Measurements from ENCODE around the gene PUM2. TPM values are rescaled to one million over a fixed set of nuclear protein-coding genes. Genes with fewer than 3 reads are reported as not detected.

The PUM2 gene
- total and polyA plus RNA-seq, 2 of the 13 experiments (the other 11 are each of a cell fraction or from before 2014, with no cell fraction given): 69.6 to 69.8 TPM

DNA sequence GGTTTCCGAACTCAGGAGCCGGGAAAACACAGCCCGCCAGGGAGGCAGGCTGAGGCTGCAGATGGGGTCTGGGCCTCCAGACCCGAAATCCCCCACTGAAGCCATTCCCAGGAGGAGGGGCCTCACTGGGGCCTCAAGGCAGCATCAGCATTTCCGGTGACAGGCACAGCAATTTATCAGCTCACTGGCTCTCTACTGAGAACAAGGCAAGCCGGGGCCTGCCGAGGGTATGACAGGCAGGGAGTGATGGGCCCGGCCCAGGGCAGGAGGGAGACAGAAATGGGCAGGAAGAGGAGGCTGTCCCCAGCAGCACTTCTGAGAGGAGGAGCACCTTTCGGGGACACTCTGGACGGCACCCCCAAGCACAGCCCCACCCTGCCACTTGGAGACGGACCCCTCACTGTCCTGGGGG is 138.2 kb downstream of the PUM2 start:
- Histone ChIP-seq H3K27ac (ENCODE audit: extremely low read length, insufficient read depth, low read length) (peak overlapping the region; percentile 83), H3K4me2 (ENCODE audit: low read depth, low read length) (peak overlapping the region; percentile 74; the same call in 1 of the 2 replicates), H3K4me1 (ENCODE audit: insufficient read depth, low read length) (peaks cover 100% of the 10 kb centered on the region), H3K9ac (ENCODE audit: insufficient read depth, low read depth, low read length) (no peak overlapping the region), H3K27me3 (ENCODE audit: control insufficient read depth in 1 of 2, insufficient read depth in 2 of 2, low read length in 2 of 2) (no peaks in the 10 kb centered on the region), H3K9me3 (ENCODE audit: low read length) (no peaks in the 10 kb centered on the region), H3K4me3 (replicated peaks in 1 of 3; ENCODE audit: insufficient read depth in 1 of 3, low read depth in 2 of 3, low read length in 3 of 3) (peak overlapping the region in 1 of 3 experiments; percentile 39; a peak in 1 of 6 replicates), H4K20me1 (ENCODE audit: insufficient read depth, low read length) (no peaks in the 10 kb centered on the region), H3K36me3 (replicated peaks in 1 of 2; ENCODE audit: control insufficient read depth in 1 of 2, insufficient read depth in 2 of 2, low read length in 2 of 2) (no peaks in the 10 kb centered on the region), H2AFZ (ENCODE audit: low read length) (no peak overlapping the region), H3K79me2 (ENCODE audit: insufficient read depth, low read length) (peaks cover 44% of the 10 kb centered on the region)
- DNase-seq (ENCODE audit: low spot score) (no peak), ATAC-seq (peak; percentile 0; the same call in 1 of the 3 replicates), FAIRE-seq (no peak)
- ChIA-PET CTCF (ENCODE audit: low intra/inter-chr PET ratio, low total read pairs) (no interaction called here), POLR2A (interaction anchor here (0.7 to 3.3 kb wide), 4 partner anchors 8 to 162 kb away, joined by 3 to 59 read pairs (median 4); partner anchors contain the start of gene SDC1)
- no TSS peak for BruUV-seq (replicated peaks)
- intact Hi-C loops (cut with micrococcal nuclease; ENCODE audit: unreplicated experiment) (loop anchor here (2.0 kb wide), 1 partner anchor 16 kb away; no protein-coding TSS in a partner anchor), in situ Hi-C loops (cut with HindIII; ENCODE audit: extremely low pct_ligation_motif_present, low pct_unique_long_range_greater_than_20kb) (no loop called here)
- 74% methylated on average over 9 of the region's 11 CpGs for WGBS (ENCODE audit: low lambda C conversion rate)
- TF ChIP-seq LCORL (IDR thresholded peaks at IDR 0.05): no peak
- TF ChIP-seq LCORL (CRISPR knock-in tag; IDR thresholded peaks at IDR 0.05): no peak
- TF ChIP-seq ZNF546 (CRISPR knock-in tag; conservative IDR thresholded peaks at IDR 0.05): no peak
- TF ChIP-seq, protein P1, sequence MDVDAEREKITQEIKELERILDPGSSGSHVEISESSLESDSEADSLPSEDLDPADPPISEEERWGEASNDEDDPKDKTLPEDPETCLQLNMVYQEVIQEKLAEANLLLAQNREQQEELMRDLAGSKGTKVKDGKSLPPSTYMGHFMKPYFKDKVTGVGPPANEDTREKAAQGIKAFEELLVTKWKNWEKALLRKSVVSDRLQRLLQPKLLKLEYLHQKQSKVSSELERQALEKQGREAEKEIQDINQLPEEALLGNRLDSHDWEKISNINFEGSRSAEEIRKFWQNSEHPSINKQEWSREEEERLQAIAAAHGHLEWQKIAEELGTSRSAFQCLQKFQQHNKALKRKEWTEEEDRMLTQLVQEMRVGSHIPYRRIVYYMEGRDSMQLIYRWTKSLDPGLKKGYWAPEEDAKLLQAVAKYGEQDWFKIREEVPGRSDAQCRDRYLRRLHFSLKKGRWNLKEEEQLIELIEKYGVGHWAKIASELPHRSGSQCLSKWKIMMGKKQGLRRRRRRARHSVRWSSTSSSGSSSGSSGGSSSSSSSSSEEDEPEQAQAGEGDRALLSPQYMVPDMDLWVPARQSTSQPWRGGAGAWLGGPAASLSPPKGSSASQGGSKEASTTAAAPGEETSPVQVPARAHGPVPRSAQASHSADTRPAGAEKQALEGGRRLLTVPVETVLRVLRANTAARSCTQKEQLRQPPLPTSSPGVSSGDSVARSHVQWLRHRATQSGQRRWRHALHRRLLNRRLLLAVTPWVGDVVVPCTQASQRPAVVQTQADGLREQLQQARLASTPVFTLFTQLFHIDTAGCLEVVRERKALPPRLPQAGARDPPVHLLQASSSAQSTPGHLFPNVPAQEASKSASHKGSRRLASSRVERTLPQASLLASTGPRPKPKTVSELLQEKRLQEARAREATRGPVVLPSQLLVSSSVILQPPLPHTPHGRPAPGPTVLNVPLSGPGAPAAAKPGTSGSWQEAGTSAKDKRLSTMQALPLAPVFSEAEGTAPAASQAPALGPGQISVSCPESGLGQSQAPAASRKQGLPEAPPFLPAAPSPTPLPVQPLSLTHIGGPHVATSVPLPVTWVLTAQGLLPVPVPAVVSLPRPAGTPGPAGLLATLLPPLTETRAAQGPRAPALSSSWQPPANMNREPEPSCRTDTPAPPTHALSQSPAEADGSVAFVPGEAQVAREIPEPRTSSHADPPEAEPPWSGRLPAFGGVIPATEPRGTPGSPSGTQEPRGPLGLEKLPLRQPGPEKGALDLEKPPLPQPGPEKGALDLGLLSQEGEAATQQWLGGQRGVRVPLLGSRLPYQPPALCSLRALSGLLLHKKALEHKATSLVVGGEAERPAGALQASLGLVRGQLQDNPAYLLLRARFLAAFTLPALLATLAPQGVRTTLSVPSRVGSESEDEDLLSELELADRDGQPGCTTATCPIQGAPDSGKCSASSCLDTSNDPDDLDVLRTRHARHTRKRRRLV (CRISPR knock-in tag; IDR thresholded peaks at IDR 0.05): no peak
- TF ChIP-seq NFKBIZ (CRISPR knock-in tag; IDR thresholded peaks at IDR 0.05): no peak
- no peak for TF ChIP-seq HMG20A (CRISPR knock-in tag; IDR thresholded peaks at IDR 0.05; ENCODE audit: borderline replicate concordance)
- TF ChIP-seq ZNF850 (CRISPR knock-in tag; conservative IDR thresholded peaks at IDR 0.05): 0 out of 2 replicates have a peak, but pooled peaks have one; percentile 33
- TF ChIP-seq ISX (CRISPR knock-in tag; conservative IDR thresholded peaks at IDR 0.05): no peak
- TF ChIP-seq SAP130 (CRISPR knock-in tag; IDR thresholded peaks at IDR 0.05; ENCODE audit: low read depth): no peak
- no peak for TF ChIP-seq CCDC6 (CRISPR knock-in tag; IDR thresholded peaks at IDR 0.05)
- TF ChIP-seq ATF1 (CRISPR knock-in tag; IDR thresholded peaks at IDR 0.05): no peak
- peak; percentile 10; the same call in 1 of the 2 replicates for TF ChIP-seq MIER3 (CRISPR knock-in tag; IDR thresholded peaks at IDR 0.05; ENCODE audit: borderline replicate concordance)
- TF ChIP-seq ZNF33B (CRISPR knock-in tag; IDR thresholded peaks at IDR 0.05): no peak
- TF ChIP-seq CCAR2 (optimal IDR thresholded peaks at IDR 0.05; ENCODE audit: low read depth, low read length): no peak
- TF ChIP-seq, protein P2, sequence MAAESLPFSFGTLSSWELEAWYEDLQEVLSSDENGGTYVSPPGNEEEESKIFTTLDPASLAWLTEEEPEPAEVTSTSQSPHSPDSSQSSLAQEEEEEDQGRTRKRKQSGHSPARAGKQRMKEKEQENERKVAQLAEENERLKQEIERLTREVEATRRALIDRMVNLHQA (CRISPR knock-in tag; IDR thresholded peaks at IDR 0.05): no peak
- no peak for TF ChIP-seq ZNF577 (CRISPR knock-in tag; IDR thresholded peaks at IDR 0.05; ENCODE audit: borderline replicate concordance, low read depth)
- TF ChIP-seq, protein P3, sequence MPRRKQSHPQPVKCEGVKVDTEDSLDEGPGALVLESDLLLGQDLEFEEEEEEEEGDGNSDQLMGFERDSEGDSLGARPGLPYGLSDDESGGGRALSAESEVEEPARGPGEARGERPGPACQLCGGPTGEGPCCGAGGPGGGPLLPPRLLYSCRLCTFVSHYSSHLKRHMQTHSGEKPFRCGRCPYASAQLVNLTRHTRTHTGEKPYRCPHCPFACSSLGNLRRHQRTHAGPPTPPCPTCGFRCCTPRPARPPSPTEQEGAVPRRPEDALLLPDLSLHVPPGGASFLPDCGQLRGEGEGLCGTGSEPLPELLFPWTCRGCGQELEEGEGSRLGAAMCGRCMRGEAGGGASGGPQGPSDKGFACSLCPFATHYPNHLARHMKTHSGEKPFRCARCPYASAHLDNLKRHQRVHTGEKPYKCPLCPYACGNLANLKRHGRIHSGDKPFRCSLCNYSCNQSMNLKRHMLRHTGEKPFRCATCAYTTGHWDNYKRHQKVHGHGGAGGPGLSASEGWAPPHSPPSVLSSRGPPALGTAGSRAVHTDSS (CRISPR knock-in tag; conservative IDR thresholded peaks at IDR 0.05): no peak
- no peak; the same call in 1 of the 2 replicates for TF ChIP-seq ZNF703 (CRISPR knock-in tag; IDR thresholded peaks at IDR 0.05; ENCODE audit: borderline replicate concordance)
- peak; percentile 12; the same call in 1 of the 2 replicates for TF ChIP-seq ZFX (CRISPR knock-in tag; IDR thresholded peaks at IDR 0.05; ENCODE audit: low read depth)
- TF ChIP-seq ZNF317 (CRISPR knock-in tag; IDR thresholded peaks at IDR 0.05): no peak
- TF ChIP-seq AGO2 (optimal IDR thresholded peaks at IDR 0.05; ENCODE audit: low read depth, low read length): peak; percentile 29
